GM18867 (cell line): ENCODE data around the gene SYNJ2.

Experiments used
- ATAC-seq: cut with Tn5 transposase; IDR thresholded peaks from one replicate; pipeline ENCODE4 v1.9.1; 2021; ENCODE audit warnings: mild to moderate bottlenecking, moderate library complexity; ENCODE audit not compliant: unreplicated experiment

SYNJ2 gene

GRCh38 chr6:158039178-158039557, 57.5 kb downstream of the SYNJ2 start:
- no peak for ATAC-seq

- ATAC-seq: no peak
Observed at GRCh38 chr6:158039571-158040050, 57.9 kb downstream of the SYNJ2 start.

- no peak for ATAC-seq
Observed at GRCh38 chr6:158040051-158040803, 58.6 kb downstream of the SYNJ2 start.

- no peak for ATAC-seq
Observed at GRCh38 chr6:158040804-158041347, 59.2 kb downstream of the SYNJ2 start.

GRCh38 chr6:158041370-158041769, 59.7 kb downstream of the SYNJ2 start:
- ATAC-seq: no peak

- ATAC-seq: no peak
Observed at GRCh38 chr6:158041788-158042187, 60.1 kb downstream of the SYNJ2 start.

GRCh38 chr6:158042245-158042798, 60.7 kb downstream of the SYNJ2 start:
- no peak for ATAC-seq

GRCh38 chr6:158043008-158043407, 61.3 kb downstream of the SYNJ2 start:
- ATAC-seq: no peak

- ATAC-seq: no peak
Observed at GRCh38 chr6:158043586-158044524, 62.2 kb downstream of the SYNJ2 start.

- ATAC-seq: no peak
Observed at GRCh38 chr6:158044525-158044888, 62.8 kb downstream of the SYNJ2 start.

- no peak for ATAC-seq
Observed at GRCh38 chr6:158046201-158047126, 64.8 kb downstream of the SYNJ2 start.

GRCh38 chr6:158047127-158047518, 65.5 kb downstream of the SYNJ2 start:
- ATAC-seq: no peak

- ATAC-seq: no peak
Observed at GRCh38 chr6:158047563-158048323, 66.1 kb downstream of the SYNJ2 start.

- no peak for ATAC-seq
Observed at GRCh38 chr6:158048589-158048988, 66.9 kb downstream of the SYNJ2 start.

GRCh38 chr6:158049055-158050028, 67.7 kb downstream of the SYNJ2 start:
- ATAC-seq: no peak

- ATAC-seq: no peak
Observed at GRCh38 chr6:158050107-158050735, 68.6 kb downstream of the SYNJ2 start.

GRCh38 chr6:158050955-158051354, 69.3 kb downstream of the SYNJ2 start:
- ATAC-seq: no peak

GRCh38 chr6:158051968-158052367, 70.3 kb downstream of the SYNJ2 start:
- ATAC-seq: no peak
